Measurements from ENCODE around the gene AOPEP.

DNA sequence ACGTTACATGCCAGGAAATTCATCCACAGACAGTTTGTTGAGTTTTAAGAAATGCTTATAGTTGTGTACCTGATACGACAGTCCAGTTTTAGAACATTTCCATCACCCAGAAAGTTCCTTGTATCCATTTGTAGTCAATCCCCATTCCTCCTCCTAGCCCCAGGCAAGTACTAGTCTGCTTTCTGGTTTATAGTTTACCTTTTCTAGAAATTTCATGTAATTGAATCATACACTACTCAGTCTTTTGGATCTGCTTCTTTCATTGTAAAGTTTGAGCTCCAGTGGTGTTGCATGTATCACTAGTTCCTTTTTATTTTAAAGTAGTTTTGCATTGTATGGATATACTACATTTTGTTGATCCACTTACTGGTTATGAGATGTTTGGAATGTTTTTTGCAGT is 291.2 kb downstream of the AOPEP start:
- no peak for TF ChIP-seq POLR2AphosphoS5 (IDR thresholded peaks at IDR 0.05)
- no peak for TF ChIP-seq CTCF (IDR thresholded peaks at IDR 0.05)
- no peak for TF ChIP-seq POLR2A (IDR thresholded peaks at IDR 0.05)

All from upper lobe of left lung (tissue), 4 donors.